GM12892 (cell line): ENCODE data around the gene ZNF691.
"Not testable (repeated sequence)": the region's sequence is repeated elsewhere in the genome, so short reads cannot be mapped to it uniquely, and the experiment has no call there.

ENCODE experiments used
- DNase-seq: peaks from one replicate; pipeline ENCODE4 v3.0.0; 2011; ENCODE audit not compliant: insufficient read length
- FAIRE-seq: peaks from 2 replicates; lab custom pipeline; 2011; peaks lifted over from hg19 to GRCh38; lab: Jason Lieb, UNC
- POLR2A ChIP-seq: IDR thresholded peaks from 2 replicates; pipeline ENCODE4 v1.6.1; 2011; ENCODE audit warnings: low read depth, low read length, control low read depth
- POLR2AphosphoS5 ChIP-seq: IDR thresholded peaks from 2 replicates; pipeline ENCODE4 v1.6.1; 2011; ENCODE audit warnings: low read depth, low read length, control low read depth
- TAF1 ChIP-seq: IDR thresholded peaks from 2 replicates; pipeline ENCODE4 v1.6.1; 2011; ENCODE audit warnings: low read depth, mild to moderate bottlenecking, control low read depth, low read length, borderline replicate concordance

ZNF691 gene

DNA sequence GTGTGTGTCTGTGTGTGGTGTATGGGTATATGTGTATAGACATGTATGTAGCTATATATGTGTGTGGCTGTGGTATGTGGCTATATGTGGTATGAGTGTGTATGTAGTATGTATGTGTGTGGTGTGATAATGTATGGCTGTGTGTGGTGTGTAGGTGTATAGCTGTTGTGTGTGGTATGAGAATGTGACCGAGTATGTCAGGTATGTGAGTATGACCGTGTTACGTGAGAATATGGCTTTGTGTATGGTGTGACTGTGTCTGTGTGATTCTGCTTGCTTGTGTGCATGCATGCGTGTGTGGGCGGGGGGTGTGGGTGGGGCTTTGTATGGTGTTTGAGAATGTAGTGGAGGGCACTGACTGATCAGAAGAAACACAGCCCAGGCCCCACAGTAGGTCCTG, 3.5 kb downstream of the ZNF691 start:
- FAIRE-seq (no peak), DNase-seq (no peak)
- no peak for TF ChIP-seq POLR2A
- TF ChIP-seq POLR2AphosphoS5, result no peak
- TF ChIP-seq TAF1, result no peak

- TF ChIP-seq POLR2A, result no peak
- TF ChIP-seq TAF1, result no peak
- no peak for TF ChIP-seq POLR2AphosphoS5
- no peak for FAIRE-seq
These were observed 5.0 kb downstream of the ZNF691 start for GRCh38 chr1:42851420-42851819.

GRCh38 chr1:42851960-42852607, 5.7 kb downstream of the ZNF691 start:
- FAIRE-seq (no peak), DNase-seq (no peak)
- TF ChIP-seq TAF1, result no peak
- no peak for TF ChIP-seq POLR2A
- TF ChIP-seq POLR2AphosphoS5, result no peak

More at GRCh38 chr1:42851420-42851819, 5.0 kb downstream of the ZNF691 start:
- DNase-seq, result no peak

GRCh38 chr1:42852608-42852980, 6.2 kb downstream of the ZNF691 start:
- no peak for DNase-seq
- no peak for FAIRE-seq
- TF ChIP-seq POLR2A, result no peak
- no peak for TF ChIP-seq TAF1
- TF ChIP-seq POLR2AphosphoS5, result no peak

DNA sequence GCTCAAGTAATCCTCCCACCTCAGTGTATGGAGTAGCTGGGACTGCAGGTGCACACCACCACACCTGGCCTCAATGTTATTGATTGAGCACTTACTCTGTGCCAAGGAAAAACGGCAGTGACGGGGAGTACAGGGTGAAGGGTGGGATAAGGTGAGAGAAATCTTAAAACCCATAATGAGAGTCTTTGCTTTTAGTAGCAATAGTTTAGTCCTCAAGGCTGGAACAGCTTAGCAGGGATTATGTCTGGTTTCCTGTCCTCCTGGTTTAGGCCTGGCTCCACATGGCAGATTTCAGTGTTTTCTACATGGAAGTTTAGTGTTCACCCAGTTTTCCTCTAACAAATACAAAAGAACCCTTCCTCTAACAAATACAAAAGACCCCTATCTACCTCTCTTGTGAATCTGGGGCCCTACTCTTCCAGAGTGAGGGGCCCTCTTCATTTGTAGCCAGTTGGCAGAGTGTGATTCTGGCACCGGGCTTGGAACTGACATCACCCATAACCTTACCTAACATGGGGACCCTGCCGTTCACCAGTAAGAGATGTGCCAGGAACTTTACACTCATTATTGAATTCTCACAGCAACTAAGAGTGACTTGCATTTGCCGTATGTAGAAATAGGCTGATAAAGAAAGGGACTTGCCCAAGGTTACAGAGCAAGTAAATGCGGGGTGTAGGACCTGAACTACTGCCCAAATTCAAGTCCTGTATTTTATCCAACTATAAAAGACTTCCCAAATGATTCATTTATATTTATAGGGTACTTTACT, 6.9 kb downstream of the ZNF691 start:
- DNase-seq, result no peak
- FAIRE-seq, result no peak
- TF ChIP-seq POLR2AphosphoS5, result no peak
- TF ChIP-seq POLR2A, result no peak
- TF ChIP-seq TAF1, result no peak

DNA sequence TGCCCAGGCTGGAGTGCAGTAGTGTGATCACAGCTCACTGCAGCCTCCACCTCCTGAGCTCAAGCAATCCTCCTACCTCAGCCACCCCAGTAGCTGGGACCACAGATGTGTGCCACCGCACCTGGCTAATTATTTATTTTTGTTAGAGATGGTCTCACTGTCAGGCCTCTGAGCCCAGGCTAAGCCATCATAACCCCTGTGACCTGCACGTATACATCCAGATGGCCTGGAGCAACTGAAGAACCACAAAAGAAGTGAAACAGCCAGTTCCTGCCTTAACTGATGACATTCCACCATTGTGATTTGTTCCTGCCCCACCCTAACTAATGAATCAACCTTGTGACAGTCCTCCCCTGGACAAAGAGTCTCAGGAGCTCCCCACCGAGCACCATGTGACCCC, 10.1 kb downstream of the ZNF691 start:
- not testable (repeated sequence) for FAIRE-seq, DNase-seq

- not testable (repeated sequence) for FAIRE-seq, DNase-seq
These were observed 13.0 kb downstream of the ZNF691 start for GRCh38 chr1:42859366-42859765.

DNA sequence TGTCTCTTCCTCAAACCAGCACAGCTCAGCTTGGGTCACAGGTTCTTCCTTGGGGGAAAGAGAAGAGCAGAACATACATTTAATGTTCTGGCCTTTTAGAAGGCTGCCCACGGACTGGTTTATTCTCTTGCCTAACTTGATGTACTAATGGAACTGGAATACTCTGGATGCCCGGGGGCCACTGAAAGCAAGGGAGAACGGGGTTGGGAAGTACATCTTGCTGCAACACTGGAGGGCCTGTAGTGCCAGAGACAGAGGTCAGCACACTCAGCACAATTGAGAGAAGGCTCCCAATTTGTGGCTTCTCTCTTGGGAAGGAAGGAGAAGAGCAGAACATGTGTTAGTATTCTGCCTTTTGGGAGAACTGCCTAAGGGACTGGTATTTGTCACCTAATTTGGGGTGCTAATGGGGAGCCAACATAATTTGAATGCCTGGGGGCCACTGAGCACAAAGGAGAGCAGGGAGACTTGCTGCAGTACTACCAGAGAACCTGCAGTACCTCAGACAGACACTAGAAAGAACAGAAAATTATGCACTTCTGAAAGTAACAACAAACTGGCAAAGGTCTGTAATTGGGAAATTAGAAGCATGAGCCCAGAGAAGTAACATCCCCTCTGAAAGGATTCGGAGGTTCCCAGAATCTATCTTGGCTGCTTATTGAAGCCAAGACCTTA, 14.1 kb downstream of the ZNF691 start:
- no peak for DNase-seq
- FAIRE-seq, result no peak

GRCh38 chr1:42861014-42861399, 14.6 kb downstream of the ZNF691 start:
- FAIRE-seq (no peak), DNase-seq (no peak)
- no peak for TF ChIP-seq TAF1
- TF ChIP-seq POLR2A, result no peak
- no peak for TF ChIP-seq POLR2AphosphoS5

More for the DNA sequence above, 14.1 kb downstream of the ZNF691 start:
- TF ChIP-seq TAF1 (no peak), POLR2A (no peak), POLR2AphosphoS5 (no peak)

DNA sequence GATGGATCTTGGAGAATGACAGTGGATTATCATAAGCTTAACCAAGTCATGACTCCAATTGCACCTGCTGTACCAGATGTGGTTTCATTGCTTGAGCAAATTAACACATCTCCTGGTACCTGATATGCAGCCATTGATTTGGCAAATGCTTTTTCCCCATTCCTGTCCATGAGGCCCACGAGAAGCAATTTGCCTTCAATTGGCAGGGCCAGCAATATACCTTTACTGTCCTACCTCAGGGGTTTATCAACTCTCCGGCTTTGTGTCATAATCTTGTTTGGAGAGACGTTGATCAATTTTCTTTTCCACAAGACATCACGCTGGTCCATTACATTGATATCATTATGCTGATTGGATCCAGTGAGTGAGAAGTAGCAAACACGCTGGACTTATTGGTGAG, 20.1 kb downstream of the ZNF691 start:
- FAIRE-seq, result no peak
- no peak for DNase-seq
- TF ChIP-seq POLR2A (no peak), TAF1 (no peak), POLR2AphosphoS5 (no peak)

DNA sequence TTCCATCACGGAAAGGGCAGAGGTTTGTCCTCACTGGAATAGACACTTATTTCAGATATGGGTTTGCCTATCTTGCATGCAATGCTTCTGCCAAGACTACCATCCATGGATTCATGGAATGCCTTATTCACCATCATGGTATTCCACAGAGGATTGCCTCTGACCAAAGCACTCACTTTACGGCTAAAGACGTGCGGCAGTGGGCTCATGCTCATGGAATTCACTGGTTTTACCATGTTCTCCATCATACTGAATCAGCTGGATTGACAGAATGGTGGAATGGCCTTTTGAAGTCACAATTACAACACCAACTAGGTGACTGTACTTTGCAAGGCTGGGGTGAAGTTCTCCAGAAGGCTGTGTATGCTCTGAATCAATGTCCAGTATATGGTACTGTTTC, 22.1 kb downstream of the ZNF691 start:
- not testable (repeated sequence) for DNase-seq, FAIRE-seq

GRCh38 chr1:42869254-42869653, 22.8 kb downstream of the ZNF691 start:
- not testable (repeated sequence) for DNase-seq, FAIRE-seq

DNA sequence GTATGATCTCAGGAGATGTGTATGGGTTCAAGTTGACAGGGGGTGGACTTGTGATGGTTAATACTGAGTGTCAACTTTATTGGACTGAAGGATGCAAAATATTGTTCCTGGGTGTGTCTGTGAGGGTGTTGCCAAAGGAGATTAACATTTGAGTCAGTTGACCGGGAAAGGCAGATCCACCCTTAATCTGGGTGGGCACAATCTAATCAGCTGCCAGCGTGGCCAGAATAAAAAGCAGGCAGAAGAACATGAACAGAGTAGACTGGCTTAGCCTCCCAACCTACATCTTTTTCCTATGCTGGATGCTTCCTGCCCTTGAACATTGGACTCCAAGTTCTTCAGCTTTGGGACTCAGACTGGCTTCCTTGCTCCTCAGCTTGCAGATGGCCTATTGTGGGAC, 23.3 kb downstream of the ZNF691 start:
- DNase-seq, FAIRE-seq: not testable (repeated sequence)

- DNase-seq, FAIRE-seq: not testable (repeated sequence)
These were observed 26.7 kb downstream of the ZNF691 start for GRCh38 chr1:42873108-42873507.
